HepG2 (cell line): ENCODE results near the gene ZNF503. TPM values are rescaled to one million over a fixed set of nuclear protein-coding genes. Genes with fewer than 3 reads are reported as not detected.

Experiments used
- ATAD3A ChIP-seq: sonication (generic); formaldehyde crosslinking; IDR thresholded peaks from 2 replicates; pipeline ENCODE4 v1.4.0; 2020; ENCODE audit warnings: missing genetic modification reagents
- ATF6 ChIP-seq: sonication (generic); formaldehyde crosslinking; conservative IDR thresholded peaks from 2 replicates; pipeline ENCODE4 v1.4.0; 2020; ENCODE audit warnings: missing genetic modification reagents
- ESRRA ChIP-seq: sonication (generic); formaldehyde crosslinking; IDR thresholded peaks from 2 replicates; pipeline ENCODE4 v1.5.1; 2020; ENCODE audit warnings: mild to moderate bottlenecking, low read depth, missing genetic modification reagents
- FOXK1 ChIP-seq: sonication (generic); formaldehyde crosslinking; IDR thresholded peaks from 2 replicates; pipeline ENCODE4 v1.4.0; 2020; ENCODE audit warnings: low read depth, missing genetic modification reagents, borderline replicate concordance
- FOXP1 ChIP-seq, 2 experiments: fragments of 450-650 bp in 1 of 2; IDR thresholded peaks; 2 replicates each; pipeline ENCODE4 v1.6.1; 2017 to 2018; ENCODE audit warnings: antibody characterized with exemption in 1 of 2
- KAT7 ChIP-seq: IDR thresholded peaks from 2 replicates; pipeline ENCODE4 v1.6.1; 2018; ENCODE audit warnings: borderline replicate concordance, missing compliant biosample characterization
- KLF6 ChIP-seq: IDR thresholded peaks from 2 replicates; pipeline ENCODE4 v1.8.0; 2016; ENCODE audit warnings: missing biosample characterization, missing genetic modification reagents
- MED13 ChIP-seq: sonication (generic); formaldehyde crosslinking; IDR thresholded peaks from 2 replicates; pipeline ENCODE4 v1.5.0; 2020; ENCODE audit warnings: missing genetic modification reagents
- RAD51 ChIP-seq: fragments of 450-650 bp; IDR thresholded peaks from 2 replicates; pipeline ENCODE4 v1.6.1; 2016; ENCODE audit warnings: borderline replicate concordance
- SNAPC4 ChIP-seq: sonication (generic); formaldehyde crosslinking; IDR thresholded peaks from 2 replicates; pipeline ENCODE4 v1.4.0; 2020; ENCODE audit warnings: mild to moderate bottlenecking, missing genetic modification reagents
- ZHX2 ChIP-seq, 2 experiments: sonication (generic) in 1 of 2; formaldehyde crosslinking in 1 of 2; IDR thresholded peaks; 2 replicates each; pipeline versions ENCODE4 v1.6.1 to v1.9.0; 2014 to 2022; ENCODE audit warnings: antibody characterized with exemption in 1 of 2, borderline replicate concordance in 1 of 2, inconsistent platforms in 1 of 2, low read depth in 1 of 2, missing genetic modification reagents in 1 of 2
- ZNF274 ChIP-seq: sonication (generic); formaldehyde crosslinking; IDR thresholded peaks from 2 replicates; pipeline ENCODE4 v1.5.1; 2020; ENCODE audit warnings: mild to moderate bottlenecking, missing genetic modification reagents
- ZNF580 ChIP-seq: IDR thresholded peaks from 2 replicates; pipeline ENCODE4 v1.6.1; 2016; ENCODE audit warnings: low read depth, borderline replicate concordance
- polyA plus RNA-seq, 8 experiments: library from polyadenylated mRNA; depleted of rRNA in 3 of 8; stranded (reverse) in 7 of 8; unstranded in 1 of 8; fragments of >200 nt; fragmentation: Illumina TruSeq in 4 of 8; extraction: Trizol in 4 of 8; gene quantifications; 2 replicates each; pipeline versions ENCODE4 v1.2.1 to v1.2.3, GENCODE V29; 2011 to 2016; ENCODE audit warnings: low read depth in 4 of 8, missing spikeins in 1 of 8, mixed read lengths in 1 of 8; ENCODE audit not compliant: insufficient read depth in 1 of 8
- total RNA-seq, 5 experiments: library from RNA; depleted of rRNA; stranded (reverse); fragments of >200 nt; fragmentation: Illumina TruSeq; extraction: Trizol; gene quantifications; 2 replicates each; pipeline ENCODE4 v1.2.3, GENCODE V29; 2016; ENCODE audit warnings: low read depth in 1 of 5

ZNF503 gene
- total and polyA plus RNA-seq, 2 of the 13 experiments (the other 11 are each of a cell fraction or from before 2014, with no cell fraction given): 2.7 to 8.3 TPM

DNA sequence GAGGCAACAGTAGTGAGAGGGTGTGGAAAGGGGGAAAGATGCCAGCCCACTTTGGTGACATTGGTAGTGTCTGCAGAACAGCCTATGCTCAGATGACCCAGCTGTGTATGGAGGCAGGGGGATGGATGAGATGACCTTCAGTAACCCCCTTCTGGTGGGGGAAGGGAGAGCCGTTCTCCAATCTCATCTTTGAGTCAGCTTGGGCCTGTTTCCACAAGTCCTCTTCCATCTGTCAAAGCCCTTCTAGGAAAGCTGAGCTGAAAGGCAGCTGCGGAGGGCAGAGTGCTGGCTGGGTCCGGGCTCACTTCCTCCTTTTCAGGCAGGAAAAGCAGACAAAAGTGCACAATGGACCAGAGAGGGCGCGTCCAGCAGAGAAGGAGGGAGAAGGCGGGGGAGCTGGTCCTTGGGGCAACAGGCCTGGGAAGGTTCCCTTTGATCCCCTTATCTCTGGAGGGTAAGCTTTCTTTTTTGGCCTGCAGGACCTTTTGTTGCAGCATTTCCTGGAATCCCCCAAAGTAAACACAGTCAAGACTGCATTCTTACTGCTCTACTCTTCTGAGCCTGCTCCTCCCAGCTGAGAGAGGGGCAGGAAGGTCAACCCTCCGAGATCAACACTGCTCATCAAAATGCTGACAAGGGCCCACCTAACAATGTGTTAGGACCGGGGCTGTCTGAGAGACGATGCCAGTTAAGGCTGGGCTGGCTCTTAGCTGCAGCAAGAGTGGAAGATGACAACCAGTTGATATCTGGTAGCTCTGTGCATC lies 28.6 kb upstream of the ZNF503 start (continued):
- peak; percentile 53; the same call in 1 of the 2 replicates for TF ChIP-seq FOXK1 (CRISPR knock-in tag)
- 0 out of 2 replicates have a peak, but pooled peaks have one; percentile 12 for TF ChIP-seq ZNF580 (CRISPR knock-in tag)
- TF ChIP-seq ZHX2 (IDR thresholded peaks at IDR 0.05; ENCODE audit: low read depth): no peak
- TF ChIP-seq ZHX2 (CRISPR knock-in tag; IDR thresholded peaks at IDR 0.05; ENCODE audit: borderline replicate concordance): no peak
- no peak for TF ChIP-seq FOXP1 (IDR thresholded peaks at IDR 0.05)
- TF ChIP-seq FOXP1 (CRISPR knock-in tag; IDR thresholded peaks at IDR 0.05): peak; percentile 89
- no peak for TF ChIP-seq SNAPC4 (CRISPR knock-in tag)
- TF ChIP-seq ZNF274 (CRISPR knock-in tag): no peak
- TF ChIP-seq ATAD3A: no peak
- no peak for TF ChIP-seq KLF6 (CRISPR knock-in tag)
- TF ChIP-seq RAD51: no peak
- 0 out of 2 replicates have a peak, but pooled peaks have one; percentile 45 for TF ChIP-seq ESRRA (CRISPR knock-in tag)
- no peak for TF ChIP-seq ATF6 (CRISPR knock-in tag)
- TF ChIP-seq KAT7: peak; percentile 64; the same call in 1 of the 2 replicates
- peak; percentile 99 for TF ChIP-seq MED13 (CRISPR knock-in tag)
